Measurements from ENCODE around the gene SYT1.

Gene SYT1

DNA sequence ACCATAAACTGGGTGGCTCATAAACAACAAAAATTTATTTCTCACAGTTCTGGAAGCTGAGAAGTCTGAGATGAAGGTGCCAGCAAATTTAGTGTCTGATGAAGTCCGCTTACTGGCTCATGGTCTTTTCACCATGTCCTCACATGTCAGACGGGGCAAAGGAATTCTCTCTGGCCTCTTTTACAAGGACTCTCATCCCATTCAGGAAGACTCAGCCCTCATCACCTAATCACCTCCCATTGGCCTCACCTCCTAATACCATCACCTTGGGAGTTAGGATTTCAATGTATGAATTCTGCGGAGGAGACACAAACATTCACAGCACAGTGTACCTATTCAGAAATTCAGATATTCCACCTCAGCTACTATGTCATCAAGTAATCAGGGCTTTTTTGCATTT is 468.6 kb downstream of the SYT1 start:
- no peak for DNase-seq (ENCODE audit: low read depth in 2 of 2, low spot score in 1 of 2)

DNA sequence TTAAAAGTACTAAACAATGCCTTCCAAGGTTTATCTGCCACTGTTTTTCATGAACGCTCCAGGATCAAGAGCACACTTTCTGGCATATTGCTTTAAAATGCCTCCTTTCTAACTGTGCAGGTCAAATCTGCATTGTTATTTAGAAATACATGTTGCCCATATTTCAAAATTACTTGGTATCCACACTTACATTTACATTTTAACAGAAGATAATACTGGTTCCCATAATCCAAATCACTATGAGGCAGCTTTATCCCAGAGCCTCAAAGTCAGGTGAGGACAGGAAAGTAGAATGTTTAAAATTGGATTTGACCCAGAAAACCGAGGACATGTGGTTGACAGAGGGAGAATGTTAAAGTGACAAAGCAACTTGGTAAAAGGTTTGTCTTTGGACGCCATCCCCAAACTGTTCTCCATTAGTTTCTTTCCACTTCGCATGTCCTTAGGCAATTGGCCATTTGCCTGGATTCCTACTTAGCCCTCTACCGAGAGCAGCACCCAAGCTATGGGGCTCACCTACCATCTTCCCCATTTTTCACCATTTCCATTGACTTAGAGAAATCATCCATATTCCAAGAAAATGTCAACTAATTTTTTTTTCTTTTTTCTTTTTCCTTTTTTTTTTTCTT is 473.2 kb downstream of the SYT1 start:
- no peak for DNase-seq (ENCODE audit: low read depth in 2 of 2, low spot score in 1 of 2)

DNA sequence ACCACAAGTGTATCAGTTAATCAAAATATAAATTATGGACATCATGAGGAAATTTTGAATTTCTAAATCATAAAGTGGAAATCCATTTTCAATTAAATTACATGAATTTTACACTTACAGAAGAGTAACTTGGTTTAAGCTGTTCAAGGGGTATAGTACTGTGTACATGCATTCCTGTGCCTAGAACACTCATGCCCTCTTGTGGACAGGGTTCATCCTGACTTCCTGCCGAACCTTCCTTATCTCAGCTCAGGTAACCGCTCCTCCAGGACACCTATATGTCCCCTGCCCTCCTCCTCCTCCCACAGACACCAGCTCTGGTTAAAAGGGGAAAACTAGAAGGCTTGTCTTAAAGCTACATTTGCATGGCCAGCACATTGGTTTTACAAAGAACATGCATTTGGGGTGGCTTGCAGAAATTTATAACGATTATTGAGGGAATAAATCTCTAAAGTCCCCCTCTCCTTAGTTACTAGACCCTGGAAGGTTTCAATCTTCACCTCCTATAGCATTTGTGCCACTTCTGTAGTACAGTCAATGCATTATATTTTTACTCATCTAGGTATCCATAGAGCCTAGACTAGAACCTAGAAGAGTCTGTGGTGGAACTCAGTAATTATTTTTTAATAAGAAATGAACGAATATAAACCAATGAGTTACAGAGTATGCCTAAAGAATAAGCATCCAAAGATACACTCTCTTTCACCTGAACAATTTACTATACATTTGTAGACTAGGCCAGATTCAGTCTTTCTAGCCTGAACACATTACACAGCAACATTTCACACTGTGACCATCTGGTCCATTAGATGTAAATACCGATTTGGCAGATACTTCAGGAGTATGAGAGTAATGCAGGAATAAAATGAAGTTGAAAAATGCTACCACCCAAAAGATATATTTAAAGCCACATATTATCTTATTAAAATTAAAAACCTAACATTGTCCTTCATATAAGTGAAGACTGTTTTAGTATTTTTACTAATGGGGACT is 480.6 kb downstream of the SYT1 start:
- no peak for DNase-seq (ENCODE audit: low read depth in 2 of 2, low spot score in 1 of 2)

DNA sequence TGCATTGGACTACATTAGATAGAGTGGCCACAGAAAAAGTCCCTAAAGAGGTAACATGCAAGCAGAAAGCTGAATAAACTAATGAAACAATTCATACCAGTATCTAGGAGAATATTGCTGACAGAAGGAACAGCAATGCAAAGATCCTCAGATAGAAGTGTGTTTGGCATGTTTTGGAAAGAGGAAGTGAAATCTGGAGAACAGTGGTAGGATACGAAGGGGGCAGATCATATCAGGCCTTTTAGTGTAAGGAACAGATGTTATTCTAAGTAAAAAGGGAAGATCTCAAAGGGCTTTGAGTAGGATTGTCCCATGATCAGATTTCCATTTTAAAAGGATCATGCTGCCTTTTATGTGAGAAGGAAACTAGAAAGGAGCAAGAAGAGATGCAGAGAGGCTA is 483.3 kb downstream of the SYT1 start:
- no peak for DNase-seq (ENCODE audit: low read depth in 2 of 2, low spot score in 1 of 2)

DNA sequence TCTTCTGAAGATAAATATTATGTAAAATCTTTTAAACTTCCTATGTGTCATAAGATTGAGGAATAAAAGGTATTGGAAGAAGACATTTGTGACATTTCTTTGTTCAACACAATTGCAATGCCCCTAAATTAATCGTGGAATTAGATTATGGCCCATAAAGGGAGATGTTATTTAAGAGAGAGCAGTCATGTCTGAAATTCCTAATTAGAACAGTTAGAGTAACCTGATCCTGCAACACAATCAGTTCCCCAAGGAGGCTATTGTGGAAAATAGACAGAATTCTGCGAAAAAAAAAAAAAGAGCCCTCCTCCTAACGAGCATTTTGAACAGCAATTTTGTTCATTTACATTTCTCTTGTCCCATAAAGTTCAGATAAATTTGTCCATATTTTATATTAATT is 486.7 kb downstream of the SYT1 start:
- DNase-seq (ENCODE audit: low read depth in 2 of 2, low spot score in 1 of 2) = no peak

DNA sequence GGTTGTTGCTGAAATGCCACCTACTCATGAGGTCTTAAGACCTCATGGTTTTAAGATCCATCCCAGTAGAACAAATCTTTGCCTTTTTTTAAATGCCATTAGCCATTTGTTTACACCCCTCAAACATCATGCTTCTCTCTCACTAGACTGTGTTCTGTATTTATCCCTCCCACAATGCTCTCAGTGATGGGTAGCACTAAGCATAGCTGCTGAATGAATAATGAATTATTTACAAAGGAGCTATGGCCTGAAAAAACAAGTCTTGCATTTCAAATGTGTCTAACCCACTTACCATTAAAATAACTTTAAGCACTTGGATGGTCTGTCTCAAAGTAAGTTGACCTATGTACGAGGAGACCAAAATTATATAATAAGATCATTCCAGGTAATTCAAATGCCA is 491.6 kb downstream of the SYT1 start:
- DNase-seq (ENCODE audit: low read depth in 2 of 2, low spot score in 1 of 2) = no peak

DNA sequence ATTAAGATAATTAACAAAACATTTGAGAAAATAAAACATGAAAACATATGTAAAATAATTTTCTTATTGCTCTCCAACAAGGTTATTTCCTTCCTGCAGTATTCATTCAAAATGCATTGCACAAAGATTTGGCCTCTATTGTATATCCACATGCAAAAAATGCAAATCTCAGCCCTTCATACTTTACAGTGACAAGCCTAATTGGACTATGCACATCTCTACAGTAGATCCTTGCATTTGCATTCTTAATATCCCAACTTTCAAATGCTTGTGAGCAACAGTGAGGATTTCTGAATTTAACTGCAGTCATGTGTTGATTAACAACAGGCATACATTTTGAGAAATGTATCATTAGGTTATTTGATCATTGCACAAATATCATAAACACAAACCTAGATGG is 492.5 kb downstream of the SYT1 start:
- no peak for DNase-seq (ENCODE audit: low read depth in 2 of 2, low spot score in 1 of 2)

DNA sequence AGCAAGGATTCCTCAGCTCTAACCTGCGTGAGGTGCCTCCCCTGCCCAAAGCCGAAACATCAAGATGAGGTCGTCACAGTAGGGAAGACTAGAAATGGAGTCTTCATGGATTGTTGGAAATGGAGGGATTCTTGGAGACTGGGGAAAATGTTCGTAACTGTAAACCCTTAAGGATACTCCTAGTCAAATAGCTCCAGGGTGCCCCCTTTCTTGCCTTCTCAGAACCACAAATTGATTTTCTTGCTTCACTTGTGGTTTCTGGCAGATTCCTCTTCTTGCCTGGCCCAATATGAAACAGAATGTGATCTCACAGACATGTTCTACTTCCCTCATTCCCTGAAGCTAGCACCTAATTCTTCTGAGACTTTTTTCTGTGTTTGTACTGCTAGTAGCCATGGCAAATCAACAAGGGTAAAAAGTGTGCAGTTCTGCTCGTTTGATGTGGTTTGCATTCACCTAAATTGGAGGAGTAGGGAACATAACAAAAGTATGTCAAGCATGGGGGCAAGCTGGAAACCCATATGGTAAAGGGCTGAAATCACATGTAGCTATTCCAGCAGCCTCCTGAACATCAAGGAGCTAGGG is 494.2 kb downstream of the SYT1 start:
- no peak for DNase-seq (ENCODE audit: low read depth in 2 of 2, low spot score in 1 of 2)

DNA sequence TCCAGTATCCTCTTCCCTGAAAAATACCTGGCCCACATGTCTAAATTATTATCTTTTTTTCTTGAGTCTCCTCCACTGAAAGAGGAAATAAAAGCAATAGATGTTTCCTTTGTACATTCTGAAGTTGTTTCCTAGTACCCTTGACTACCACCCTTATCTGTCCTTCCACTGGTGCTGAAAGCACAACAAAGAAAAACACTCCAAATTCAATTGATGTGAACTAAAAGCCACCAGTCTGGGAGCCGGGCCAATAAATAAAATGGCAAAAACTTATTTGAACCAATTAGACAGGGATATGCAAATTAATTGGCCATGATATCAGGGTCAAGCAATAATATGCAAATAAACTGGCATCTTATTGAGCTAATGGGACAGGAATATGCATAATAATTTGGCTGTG is 495.7 kb downstream of the SYT1 start:
- DNase-seq (ENCODE audit: low read depth in 2 of 2, low spot score in 1 of 2) = no peak

DNA sequence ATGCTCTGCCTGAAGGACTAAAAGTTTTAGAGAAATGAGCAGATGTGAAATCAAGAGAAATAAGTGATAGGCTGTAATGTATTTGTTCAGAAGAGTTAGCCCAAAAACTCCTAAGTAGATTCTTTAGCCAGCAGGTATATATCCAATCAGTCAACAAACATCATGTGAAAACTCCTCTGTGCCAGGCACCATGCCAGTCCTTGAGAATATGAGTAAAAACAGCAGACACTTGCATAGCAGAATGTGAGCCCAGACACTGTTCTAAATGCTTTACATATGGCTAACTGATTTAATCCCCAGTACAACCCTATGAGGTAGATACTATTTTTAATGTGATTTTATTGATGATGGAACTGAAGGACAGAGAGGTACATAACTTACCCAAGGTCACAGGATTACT is 496.4 kb downstream of the SYT1 start:
- DNase-seq (ENCODE audit: low read depth in 2 of 2, low spot score in 1 of 2) = no peak

DNA sequence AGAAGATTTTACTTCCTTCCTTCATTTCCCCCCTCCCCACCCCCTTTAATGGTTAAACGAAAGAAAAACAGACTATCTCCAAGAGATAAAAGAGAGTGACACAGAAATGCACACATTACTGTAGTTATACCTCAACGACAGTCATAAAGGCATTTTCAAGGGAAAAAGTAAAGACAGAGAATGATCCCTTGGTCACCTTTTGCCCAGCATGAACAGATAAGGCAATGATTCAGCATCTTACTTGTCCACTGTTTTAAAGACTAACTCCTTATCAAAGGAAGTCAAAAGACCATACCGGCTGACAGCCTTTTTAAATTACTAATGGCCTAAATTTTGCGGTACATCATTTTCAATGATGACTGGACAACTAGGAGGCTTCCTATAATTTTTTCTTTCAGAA is 499.6 kb downstream of the SYT1 start:
- DNase-seq (ENCODE audit: low read depth in 2 of 2, low spot score in 1 of 2) = no peak

DNA sequence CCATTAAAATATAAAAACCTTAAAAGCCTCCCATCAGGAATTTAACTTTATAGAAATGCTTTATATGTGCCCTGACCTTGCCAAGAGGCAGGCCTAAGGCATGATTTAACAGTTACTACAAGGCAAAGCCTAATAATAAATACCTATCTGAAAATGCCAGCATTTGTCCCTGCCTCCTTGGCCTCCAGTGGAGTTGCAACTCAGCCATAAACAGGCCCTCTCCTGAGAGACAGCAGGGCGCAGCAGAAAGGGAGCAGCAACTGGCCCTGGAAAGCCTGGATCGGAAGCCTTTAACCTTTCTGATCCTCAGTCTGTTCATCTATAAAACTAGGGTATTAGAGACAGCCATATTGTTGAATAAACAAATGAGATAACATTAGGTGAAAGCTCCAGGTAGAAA is 501.8 kb downstream of the SYT1 start:
- DNase-seq (ENCODE audit: low read depth in 2 of 2, low spot score in 1 of 2) = no peak

DNA sequence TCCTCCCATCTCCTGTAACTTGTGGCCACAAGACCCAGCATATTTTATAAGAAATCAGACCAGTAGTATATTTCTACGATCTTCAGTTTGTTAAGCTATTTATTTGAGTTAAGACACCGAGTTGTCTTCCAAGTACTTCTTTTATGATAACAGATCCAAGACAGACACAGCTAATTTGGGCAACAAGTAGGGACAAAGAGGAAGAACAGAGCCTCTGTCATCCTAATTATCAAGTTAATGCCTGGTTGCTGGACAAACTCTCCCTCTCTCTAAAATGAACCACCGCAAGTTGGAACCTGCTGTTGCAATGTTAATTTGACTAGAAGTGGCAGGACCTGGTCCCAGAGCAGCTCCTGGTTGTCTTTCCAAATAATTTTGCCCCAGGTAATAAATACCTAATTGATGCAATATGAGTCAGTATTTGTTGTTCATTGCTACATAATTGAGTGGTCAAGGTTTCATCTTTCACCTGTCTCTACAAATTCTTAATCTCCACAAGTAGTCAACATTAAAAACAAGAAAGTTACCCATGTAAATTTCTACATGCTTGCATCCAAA is 502.5 kb downstream of the SYT1 start:
- DNase-seq (ENCODE audit: low read depth in 2 of 2, low spot score in 1 of 2) = no peak

DNA sequence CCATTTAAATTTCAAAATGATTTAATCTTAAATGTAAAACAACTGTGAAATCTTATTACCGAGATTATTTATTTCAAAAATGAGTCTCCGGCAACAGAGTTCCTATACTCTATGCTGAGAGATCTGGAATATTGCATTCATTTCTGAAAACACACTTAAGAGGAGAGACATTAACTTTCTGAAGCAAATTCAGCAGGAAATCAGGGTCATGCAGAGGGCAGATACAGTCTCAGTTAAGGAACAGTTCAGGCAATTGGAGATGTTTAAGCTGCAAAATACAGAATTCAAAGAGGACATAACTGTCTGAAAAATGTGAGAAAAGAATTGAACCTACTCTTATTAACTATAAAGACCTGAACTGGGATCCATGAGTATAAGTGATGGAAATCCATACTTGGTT is 505.4 kb downstream of the SYT1 start:
- DNase-seq (ENCODE audit: low read depth in 2 of 2, low spot score in 1 of 2) = no peak

DNA sequence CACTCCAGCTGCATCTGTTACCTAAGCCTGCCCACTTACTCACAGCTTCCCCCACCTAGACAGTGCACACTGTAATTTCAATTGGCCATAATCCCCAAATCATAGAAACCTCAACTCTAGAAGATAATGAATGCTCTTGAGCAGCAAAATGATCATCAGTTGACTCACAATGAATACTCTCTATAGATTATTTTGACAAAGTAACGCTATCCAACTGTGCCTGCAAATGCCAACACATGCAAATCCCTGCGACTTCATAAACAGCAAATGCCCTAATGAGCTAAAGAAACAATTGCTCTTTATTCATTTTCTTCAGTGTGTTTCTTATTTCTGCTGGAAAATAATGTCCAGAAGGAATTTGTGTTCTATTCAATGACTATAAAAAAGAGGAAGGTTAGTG is 506.7 kb downstream of the SYT1 start:
- DNase-seq (ENCODE audit: low read depth in 2 of 2, low spot score in 1 of 2) = no peak

DNA sequence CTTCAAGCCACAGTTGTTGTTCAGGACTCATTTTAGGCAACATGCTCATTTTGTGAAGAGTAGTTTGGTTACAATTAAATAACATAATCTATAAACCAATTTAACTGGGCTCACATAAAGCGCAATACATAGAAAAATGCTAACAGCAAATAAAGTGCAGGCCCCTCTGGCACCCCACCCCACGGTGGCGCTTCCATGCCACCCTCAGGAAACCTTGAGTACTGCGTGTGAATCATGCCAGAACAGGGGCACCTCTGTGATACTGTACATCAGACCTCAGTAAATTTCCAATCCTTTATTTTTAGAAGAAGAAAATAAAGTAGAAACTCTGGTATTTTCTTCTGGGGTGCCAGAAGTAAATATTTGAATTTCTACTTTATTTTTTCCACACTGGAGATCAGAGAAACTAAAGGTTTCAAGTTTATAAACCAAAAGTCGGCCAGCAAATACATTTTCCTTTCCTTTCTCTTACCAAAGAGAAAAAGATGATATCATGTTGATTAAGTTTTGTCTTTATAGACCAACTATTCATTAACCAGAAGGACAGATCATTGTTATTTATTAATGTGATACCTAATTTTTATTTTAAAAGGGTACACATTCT is 509.4 kb downstream of the SYT1 start:
- DNase-seq (ENCODE audit: low read depth in 2 of 2, low spot score in 1 of 2) = no peak

DNA sequence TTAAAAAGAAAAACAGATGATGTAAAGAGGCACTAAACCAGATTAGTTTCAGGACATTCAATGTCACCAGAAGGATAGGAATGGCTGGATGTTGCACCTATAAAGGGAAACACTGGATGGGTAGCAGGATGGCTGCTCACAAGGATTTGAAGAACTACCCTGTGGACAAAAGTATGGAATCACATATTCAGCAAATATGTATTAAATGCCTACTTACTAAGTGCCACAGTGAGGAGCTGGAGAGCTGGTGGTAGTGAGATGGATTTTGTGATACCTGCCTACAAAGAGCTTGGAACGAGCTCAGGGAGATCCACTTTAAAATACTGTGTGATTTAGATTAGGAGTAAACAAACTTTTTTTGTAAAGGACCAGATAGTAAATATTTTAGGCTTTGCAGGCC is 510.0 kb downstream of the SYT1 start:
- DNase-seq (ENCODE audit: low read depth in 2 of 2, low spot score in 1 of 2) = no peak

DNA sequence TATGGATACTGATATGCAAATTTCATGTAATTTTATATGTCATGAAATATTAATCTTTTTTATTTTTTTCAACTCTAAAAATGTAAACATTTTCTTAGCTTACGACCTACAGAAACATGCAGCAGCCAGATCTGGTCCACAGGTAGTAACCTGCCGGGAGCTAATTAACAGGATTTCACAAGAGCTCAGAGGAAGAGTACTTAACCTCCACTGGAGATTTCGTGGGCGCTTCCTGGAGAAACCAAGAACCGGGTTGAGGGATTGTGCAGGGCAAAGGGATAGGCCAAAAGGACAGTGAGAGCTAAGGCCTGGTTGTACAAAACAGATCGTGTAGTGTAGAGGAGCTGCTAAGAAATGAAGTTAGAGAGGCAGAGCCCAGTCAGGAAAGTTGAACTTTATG is 510.5 kb downstream of the SYT1 start:
- DNase-seq (ENCODE audit: low read depth in 2 of 2, low spot score in 1 of 2) = no peak

DNA sequence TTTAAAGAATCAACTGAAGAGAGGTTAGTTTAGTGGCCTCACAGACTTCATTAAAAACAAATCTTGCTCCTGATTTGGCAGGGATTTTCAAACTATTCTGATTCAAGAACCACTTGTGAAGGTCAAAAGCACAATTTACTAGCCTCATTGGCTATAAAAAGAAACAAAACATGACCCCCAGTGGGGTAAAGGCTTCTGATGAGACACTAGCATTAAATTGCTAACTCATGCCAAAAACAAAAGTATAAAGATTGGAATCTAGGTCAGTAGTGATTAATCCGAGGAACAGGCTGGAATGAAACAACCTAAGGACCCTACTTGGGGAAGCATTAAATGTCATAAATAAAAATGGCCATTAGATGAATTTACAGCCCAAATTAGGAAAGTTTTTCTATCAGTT is 513.9 kb downstream of the SYT1 start:
- no peak for DNase-seq (ENCODE audit: low read depth in 2 of 2, low spot score in 1 of 2)

DNA sequence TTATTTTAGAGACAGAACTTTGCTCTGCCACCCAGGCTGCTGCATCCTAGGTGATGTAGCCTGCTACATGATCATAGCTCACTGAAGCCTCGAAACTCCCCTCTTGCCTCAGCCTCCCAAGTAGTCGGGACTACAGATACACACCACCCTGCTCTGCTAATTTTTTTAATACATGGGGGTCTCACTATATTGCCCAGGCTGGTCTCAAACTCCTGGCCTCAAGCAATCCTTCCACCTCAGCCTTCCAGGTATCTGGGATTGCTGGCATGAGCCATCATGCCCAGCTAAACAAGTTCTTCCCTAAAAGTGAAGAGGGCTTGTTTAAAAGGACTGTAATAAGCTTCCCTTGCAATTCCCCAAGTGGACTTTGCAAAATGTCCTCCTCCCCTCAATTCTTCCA is 515.8 kb downstream of the SYT1 start:
- DNase-seq (ENCODE audit: low read depth in 2 of 2, low spot score in 1 of 2) = no peak

Data from stimulated activated CD8-positive, alpha-beta memory T cell treated with anti-CD3 and anti-CD28 coated beads, Interleukin-4, amount 100 ng/mL, for 4 hours (primary cell).